ENCODE measurements around the gene GHRHR.
A peak's percentile ranks its signal among the peaks of the same experiment; 100 is the strongest.

Gene GHRHR

DNA sequence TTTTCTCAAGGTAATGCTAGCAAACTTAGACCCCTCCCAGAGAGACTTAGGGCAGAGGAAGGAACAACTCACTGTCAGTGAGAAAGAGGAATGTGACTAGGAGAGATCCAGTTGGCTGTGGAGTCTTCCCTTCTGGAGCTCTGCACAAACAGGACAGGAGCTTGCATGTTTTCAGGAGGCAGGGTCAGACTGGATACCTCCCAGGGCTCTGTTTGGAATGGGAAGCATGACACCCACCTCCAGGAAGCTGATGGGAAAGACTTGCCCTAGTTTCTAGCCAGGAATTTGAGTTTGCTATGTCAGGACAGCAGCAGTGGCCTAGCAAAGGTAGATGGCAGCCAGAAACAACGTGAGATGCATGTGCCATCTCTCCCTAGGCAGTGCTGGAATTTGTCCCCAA lies 40.6 kb downstream of the GHRHR start:
- H3K36me3 ChIP-seq (ENCODE audit: control insufficient read depth in 2 of 2, insufficient read depth in 2 of 2, low read length in 2 of 2): no peaks in the 10 kb centered on the region
- no peak overlapping the region for H3K9ac ChIP-seq (ENCODE audit: low read length in 2 of 2)
- no peak overlapping the region for H3K4me3 ChIP-seq (ENCODE audit: low read length in 2 of 2)
- peaks cover 2% of the 10 kb centered on the region for H3K4me1 ChIP-seq (ENCODE audit: control insufficient read depth, insufficient read depth, low read length)
- no peak overlapping the region for H3K27ac ChIP-seq (ENCODE audit: low read length)
- H3K27me3 ChIP-seq (ENCODE audit: control insufficient read depth in 1 of 2, insufficient read depth in 2 of 2, low read length in 2 of 2): peaks cover 0 to 7% of the 10 kb centered on the region in 2 donors
- H3K9me3 ChIP-seq (ENCODE audit: control insufficient read depth in 2 of 2, low read length in 2 of 2): peaks cover 10% of the 10 kb centered on the region in 2 donors

DNA sequence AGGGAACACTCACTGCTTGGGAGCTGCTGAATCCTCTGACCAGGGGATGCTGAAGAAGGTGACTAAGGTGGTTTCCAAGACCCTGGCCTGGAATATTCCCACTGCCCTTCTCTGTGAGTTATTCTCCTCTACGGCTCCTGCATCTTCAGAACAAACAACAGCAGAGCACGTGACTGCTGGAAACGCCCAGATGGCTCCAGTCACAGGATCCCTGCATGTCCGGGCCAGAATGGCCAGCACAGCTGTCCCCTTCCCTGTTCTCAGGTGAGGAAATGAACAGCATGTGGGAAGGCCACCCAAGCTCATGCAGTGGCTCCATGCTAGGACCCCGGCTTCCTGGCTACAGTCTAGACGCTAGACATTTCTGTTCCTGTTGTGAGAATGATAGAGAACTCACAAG lies 43.1 kb downstream of the GHRHR start:
- peaks cover 10% of the 10 kb centered on the region in 2 donors for H3K9me3 ChIP-seq (ENCODE audit: control insufficient read depth in 2 of 2, low read length in 2 of 2)
- peaks cover 0 to 3% of the 10 kb centered on the region in 2 donors for H3K27me3 ChIP-seq (ENCODE audit: control insufficient read depth in 1 of 2, insufficient read depth in 2 of 2, low read length in 2 of 2)
- H3K36me3 ChIP-seq (ENCODE audit: control insufficient read depth in 2 of 2, insufficient read depth in 2 of 2, low read length in 2 of 2): no peaks in the 10 kb centered on the region
- peak overlapping the region in 1 of 2 donors; percentile 49 for H3K4me3 ChIP-seq (ENCODE audit: low read length in 2 of 2)
- H3K4me1 ChIP-seq (ENCODE audit: control insufficient read depth, insufficient read depth, low read length): no peaks in the 10 kb centered on the region
- H3K27ac ChIP-seq (ENCODE audit: low read length): no peak overlapping the region
- H3K9ac ChIP-seq (ENCODE audit: low read length in 2 of 2): no peak overlapping the region

DNA sequence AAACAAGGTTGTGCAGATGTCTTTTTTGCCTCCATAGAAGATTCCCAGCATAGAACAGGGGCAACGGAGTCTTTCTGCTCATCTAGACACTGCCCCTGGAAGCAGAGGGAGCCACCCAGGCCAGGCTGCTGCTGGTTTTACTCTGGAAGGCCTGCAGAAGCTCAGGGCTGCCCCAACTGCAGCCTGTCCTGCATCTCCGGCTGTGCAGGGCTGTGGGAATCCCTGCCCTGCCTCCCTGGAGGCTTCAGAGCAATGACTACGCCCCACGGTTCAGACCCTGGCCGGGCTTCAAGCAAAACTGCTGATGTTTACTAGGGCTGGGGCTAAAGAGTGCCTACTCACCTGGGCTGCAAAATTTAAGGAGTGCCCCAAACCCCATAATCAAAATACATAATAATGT lies 43.9 kb downstream of the GHRHR start:
- peaks cover 0 to 3% of the 10 kb centered on the region in 2 donors for H3K27me3 ChIP-seq (ENCODE audit: control insufficient read depth in 1 of 2, insufficient read depth in 2 of 2, low read length in 2 of 2)
- H3K36me3 ChIP-seq (ENCODE audit: control insufficient read depth in 2 of 2, insufficient read depth in 2 of 2, low read length in 2 of 2): no peaks in the 10 kb centered on the region
- H3K9ac ChIP-seq (ENCODE audit: low read length in 2 of 2): no peak overlapping the region
- H3K4me3 ChIP-seq (ENCODE audit: low read length in 2 of 2): no peak overlapping the region
- no peaks in the 10 kb centered on the region for H3K4me1 ChIP-seq (ENCODE audit: control insufficient read depth, insufficient read depth, low read length)
- peaks cover 10% of the 10 kb centered on the region in 2 donors for H3K9me3 ChIP-seq (ENCODE audit: control insufficient read depth in 2 of 2, low read length in 2 of 2)
- no peak overlapping the region for H3K27ac ChIP-seq (ENCODE audit: low read length)

DNA sequence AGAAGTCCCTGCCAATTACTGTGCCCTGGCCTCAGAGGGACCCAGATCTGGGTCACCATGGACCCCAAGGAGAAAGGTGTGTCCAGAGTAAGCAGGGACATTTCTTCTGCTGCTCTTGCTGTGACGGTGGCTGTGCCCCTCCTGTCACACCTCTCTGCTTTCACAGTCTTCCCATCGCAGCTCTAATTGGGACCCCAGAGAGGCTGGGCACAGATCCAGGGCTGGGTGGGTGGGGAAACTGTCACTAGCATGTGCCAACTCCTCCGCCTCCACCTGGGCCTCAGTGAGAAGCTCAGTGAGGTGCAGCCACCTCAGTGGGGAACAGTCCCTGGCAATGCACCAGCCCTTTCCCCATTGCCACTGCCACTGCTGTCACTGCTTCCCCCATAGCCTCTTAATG lies 51.1 kb downstream of the GHRHR start:
- Histone ChIP-seq H3K27ac (ENCODE audit: low read length) (no peak overlapping the region), H3K4me1 (ENCODE audit: control insufficient read depth, insufficient read depth, low read length) (no peaks in the 10 kb centered on the region), H3K9me3 (ENCODE audit: control insufficient read depth in 2 of 2, low read length in 2 of 2) (no peaks in the 10 kb centered on the region), H3K9ac (ENCODE audit: low read length in 2 of 2) (no peak overlapping the region), H3K36me3 (ENCODE audit: control insufficient read depth in 2 of 2, insufficient read depth in 2 of 2, low read length in 2 of 2) (no peaks in the 10 kb centered on the region), H3K4me3 (ENCODE audit: low read length in 2 of 2) (no peak overlapping the region), H3K27me3 (ENCODE audit: control insufficient read depth in 1 of 2, insufficient read depth in 2 of 2, low read length in 2 of 2) (peaks cover 3 to 7% of the 10 kb centered on the region in 2 donors)

DNA sequence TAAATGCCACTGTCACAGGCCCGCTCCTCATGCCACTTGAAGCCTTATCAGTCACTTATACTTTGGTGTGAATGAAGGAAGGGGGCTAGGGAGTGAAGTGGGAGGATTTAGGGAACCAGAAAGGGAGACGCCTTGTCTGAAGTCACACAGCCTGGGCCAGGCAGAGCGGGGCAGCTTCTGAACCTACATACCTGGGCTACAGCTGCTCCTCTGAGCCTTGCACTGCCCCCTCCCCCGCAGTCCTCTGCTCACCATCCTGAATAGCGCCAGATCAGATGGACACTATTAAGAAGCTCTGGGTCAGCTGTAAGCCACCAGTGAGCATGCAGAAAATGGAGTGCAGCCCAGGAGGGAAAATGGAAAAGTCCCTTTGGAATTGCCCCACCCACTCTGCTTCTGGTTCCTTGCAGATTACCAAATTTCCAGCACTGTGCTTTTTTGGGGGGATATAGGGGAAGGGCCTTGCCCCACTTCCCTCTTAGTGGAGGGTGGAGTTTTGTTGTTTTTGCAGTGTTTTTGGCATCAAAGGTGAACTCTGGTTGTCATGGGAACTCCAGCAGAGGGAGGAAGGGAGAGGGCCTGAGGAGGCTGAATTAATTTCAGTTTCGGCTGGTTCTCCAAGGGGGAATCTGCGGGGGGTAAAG lies 53.4 kb downstream of the GHRHR start:
- Histone ChIP-seq H3K27ac (ENCODE audit: low read length) (no peak overlapping the region), H3K4me1 (ENCODE audit: control insufficient read depth, insufficient read depth, low read length) (no peaks in the 10 kb centered on the region), H3K9me3 (ENCODE audit: control insufficient read depth in 2 of 2, low read length in 2 of 2) (no peaks in the 10 kb centered on the region), H3K36me3 (ENCODE audit: control insufficient read depth in 2 of 2, insufficient read depth in 2 of 2, low read length in 2 of 2) (no peaks in the 10 kb centered on the region), H3K4me3 (ENCODE audit: low read length in 2 of 2) (no peak overlapping the region), H3K27me3 (ENCODE audit: control insufficient read depth in 1 of 2, insufficient read depth in 2 of 2, low read length in 2 of 2) (peaks cover 3 to 7% of the 10 kb centered on the region in 2 donors), H3K9ac (ENCODE audit: low read length in 2 of 2) (no peak overlapping the region)

DNA sequence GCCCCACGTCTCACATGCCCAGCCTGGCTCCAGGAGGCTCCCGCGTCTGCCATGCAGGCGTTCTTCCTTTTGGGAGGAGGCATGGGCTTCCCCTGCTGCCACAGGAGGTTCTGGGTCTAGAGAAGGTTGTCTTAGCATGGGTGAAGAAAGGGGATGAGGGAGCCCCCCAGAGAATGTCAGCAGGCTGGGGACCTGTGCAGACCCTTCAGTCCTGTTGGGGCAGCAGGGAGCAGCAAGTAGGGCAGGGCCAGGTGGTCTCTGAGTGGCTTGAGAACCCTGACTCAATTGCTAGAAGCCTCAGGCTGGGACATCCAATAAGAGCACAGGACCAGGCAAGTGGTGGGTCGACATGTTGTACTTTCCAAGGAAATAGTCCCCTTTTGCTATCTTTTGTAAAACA lies 54.0 kb downstream of the GHRHR start:
- Histone ChIP-seq H3K9me3 (ENCODE audit: control insufficient read depth in 2 of 2, low read length in 2 of 2) (no peaks in the 10 kb centered on the region), H3K27ac (ENCODE audit: low read length) (no peak overlapping the region), H3K9ac (ENCODE audit: low read length in 2 of 2) (no peak overlapping the region), H3K36me3 (ENCODE audit: control insufficient read depth in 2 of 2, insufficient read depth in 2 of 2, low read length in 2 of 2) (no peaks in the 10 kb centered on the region), H3K4me1 (ENCODE audit: control insufficient read depth, insufficient read depth, low read length) (no peaks in the 10 kb centered on the region), H3K27me3 (ENCODE audit: control insufficient read depth in 1 of 2, insufficient read depth in 2 of 2, low read length in 2 of 2) (peaks cover 3 to 7% of the 10 kb centered on the region in 2 donors), H3K4me3 (ENCODE audit: low read length in 2 of 2) (no peak overlapping the region)

GRCh38 chr7:31019509-31019908 lies 55.8 kb downstream of the GHRHR start:
- Histone ChIP-seq H3K36me3 (ENCODE audit: control insufficient read depth in 2 of 2, insufficient read depth in 2 of 2, low read length in 2 of 2) (no peaks in the 10 kb centered on the region), H3K4me1 (ENCODE audit: control insufficient read depth, insufficient read depth, low read length) (no peaks in the 10 kb centered on the region)

DNA sequence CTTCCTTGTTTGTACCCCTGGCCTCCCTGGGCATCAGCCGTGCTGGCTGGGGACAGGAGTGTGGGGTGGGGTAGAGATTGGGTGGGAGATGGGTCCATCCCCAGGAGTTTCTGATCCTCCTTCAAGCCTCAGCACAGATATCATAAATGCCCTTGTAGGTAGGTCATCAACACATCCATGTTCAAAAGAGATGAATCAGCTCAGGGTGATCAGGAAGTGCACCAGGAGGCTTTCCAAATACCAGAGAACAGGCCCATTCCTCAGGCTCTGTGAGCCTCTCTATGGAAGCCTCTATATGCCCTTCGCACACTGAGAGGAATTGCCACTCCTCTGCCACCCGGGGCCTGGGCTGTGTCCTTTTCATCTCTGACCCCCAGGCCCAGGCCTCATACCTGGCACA lies 56.4 kb downstream of the GHRHR start:
- Histone ChIP-seq H3K36me3 (ENCODE audit: control insufficient read depth in 2 of 2, insufficient read depth in 2 of 2, low read length in 2 of 2) (no peaks in the 10 kb centered on the region), H3K9ac (ENCODE audit: low read length in 2 of 2) (no peak overlapping the region), H3K9me3 (ENCODE audit: control insufficient read depth in 2 of 2, low read length in 2 of 2) (no peaks in the 10 kb centered on the region), H3K27ac (ENCODE audit: low read length) (no peak overlapping the region), H3K4me3 (ENCODE audit: low read length in 2 of 2) (no peak overlapping the region), H3K4me1 (ENCODE audit: control insufficient read depth, insufficient read depth, low read length) (no peaks in the 10 kb centered on the region), H3K27me3 (ENCODE audit: control insufficient read depth in 1 of 2, insufficient read depth in 2 of 2, low read length in 2 of 2) (peaks cover 2 to 5% of the 10 kb centered on the region in 2 donors)

More at GRCh38 chr7:31019509-31019908, 55.8 kb downstream of the GHRHR start:
- Histone ChIP-seq H3K27me3 (ENCODE audit: control insufficient read depth in 1 of 2, insufficient read depth in 2 of 2, low read length in 2 of 2) (peaks cover 3 to 7% of the 10 kb centered on the region in 2 donors), H3K9me3 (ENCODE audit: control insufficient read depth in 2 of 2, low read length in 2 of 2) (no peaks in the 10 kb centered on the region), H3K4me3 (ENCODE audit: low read length in 2 of 2) (no peak overlapping the region), H3K27ac (ENCODE audit: low read length) (no peak overlapping the region), H3K9ac (ENCODE audit: low read length in 2 of 2) (no peak overlapping the region)

- no peak overlapping the region for H3K27ac ChIP-seq (ENCODE audit: low read length)
- H3K9ac ChIP-seq (ENCODE audit: low read length in 2 of 2): no peak overlapping the region
- H3K4me3 ChIP-seq (ENCODE audit: low read length in 2 of 2): no peak overlapping the region
- H3K4me1 ChIP-seq (ENCODE audit: control insufficient read depth, insufficient read depth, low read length): no peaks in the 10 kb centered on the region
- H3K27me3 ChIP-seq (ENCODE audit: control insufficient read depth in 1 of 2, insufficient read depth in 2 of 2, low read length in 2 of 2): peaks cover 0 to 5% of the 10 kb centered on the region in 2 donors
- no peaks in the 10 kb centered on the region for H3K9me3 ChIP-seq (ENCODE audit: control insufficient read depth in 2 of 2, low read length in 2 of 2)
- H3K36me3 ChIP-seq (ENCODE audit: control insufficient read depth in 2 of 2, insufficient read depth in 2 of 2, low read length in 2 of 2): no peaks in the 10 kb centered on the region
Observed at GRCh38 chr7:31020652-31021051, 56.9 kb downstream of the GHRHR start.

DNA sequence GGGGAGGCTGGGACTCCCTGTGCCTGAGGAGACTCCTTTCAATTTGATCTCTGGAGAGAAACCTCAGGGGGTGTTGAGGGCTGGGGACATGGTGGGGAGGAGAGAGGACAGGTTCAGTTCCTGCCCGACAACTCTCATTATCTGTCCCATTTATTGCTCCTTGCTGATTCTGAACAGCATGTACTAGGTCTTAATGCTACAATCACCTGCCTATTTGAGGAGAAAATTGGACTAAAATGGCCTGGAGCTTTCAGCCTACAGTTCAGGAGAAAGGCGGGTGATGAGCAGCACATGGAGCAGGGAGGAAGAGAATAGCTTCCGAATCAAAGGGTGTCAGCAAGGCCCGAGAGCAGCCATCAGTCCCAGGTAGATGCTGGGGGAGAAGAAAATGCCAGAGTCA lies 58.4 kb downstream of the GHRHR start:
- H3K4me1 ChIP-seq (ENCODE audit: control insufficient read depth, insufficient read depth, low read length): peaks cover 9% of the 10 kb centered on the region

GRCh38 chr7:31022726-31023125 lies 59.0 kb downstream of the GHRHR start:
- Histone ChIP-seq H3K27ac (ENCODE audit: low read length) (no peak overlapping the region), H3K4me1 (ENCODE audit: control insufficient read depth, insufficient read depth, low read length) (peaks cover 13% of the 10 kb centered on the region), H3K27me3 (ENCODE audit: control insufficient read depth in 1 of 2, insufficient read depth in 2 of 2, low read length in 2 of 2) (peaks cover 0 to 2% of the 10 kb centered on the region in 2 donors), H3K4me3 (ENCODE audit: low read length in 2 of 2) (no peak overlapping the region), H3K9ac (ENCODE audit: low read length in 2 of 2) (no peak overlapping the region), H3K9me3 (ENCODE audit: control insufficient read depth in 2 of 2, low read length in 2 of 2) (no peaks in the 10 kb centered on the region), H3K36me3 (ENCODE audit: control insufficient read depth in 2 of 2, insufficient read depth in 2 of 2, low read length in 2 of 2) (no peaks in the 10 kb centered on the region)

More for the DNA sequence above, 58.4 kb downstream of the GHRHR start:
- no peak overlapping the region for H3K4me3 ChIP-seq (ENCODE audit: low read length in 2 of 2)
- H3K27me3 ChIP-seq (ENCODE audit: control insufficient read depth in 1 of 2, insufficient read depth in 2 of 2, low read length in 2 of 2): peaks cover 0 to 2% of the 10 kb centered on the region in 2 donors
- H3K36me3 ChIP-seq (ENCODE audit: control insufficient read depth in 2 of 2, insufficient read depth in 2 of 2, low read length in 2 of 2): no peaks in the 10 kb centered on the region
- H3K27ac ChIP-seq (ENCODE audit: low read length): no peak overlapping the region
- no peak overlapping the region for H3K9ac ChIP-seq (ENCODE audit: low read length in 2 of 2)
- H3K9me3 ChIP-seq (ENCODE audit: control insufficient read depth in 2 of 2, low read length in 2 of 2): no peaks in the 10 kb centered on the region

Data from stomach smooth muscle (tissue), 2 donors.